ENCODE data around the gene PAX6. TPM values are rescaled to one million over a fixed set of nuclear protein-coding genes. Genes with fewer than 3 reads are reported as not detected.
A peak's percentile ranks its signal among the peaks of the same experiment; 100 is the strongest.

PAX6 gene
- total RNA-seq, 2 donors from 2014 or later, result 1.1 to 1.6 TPM

DNA sequence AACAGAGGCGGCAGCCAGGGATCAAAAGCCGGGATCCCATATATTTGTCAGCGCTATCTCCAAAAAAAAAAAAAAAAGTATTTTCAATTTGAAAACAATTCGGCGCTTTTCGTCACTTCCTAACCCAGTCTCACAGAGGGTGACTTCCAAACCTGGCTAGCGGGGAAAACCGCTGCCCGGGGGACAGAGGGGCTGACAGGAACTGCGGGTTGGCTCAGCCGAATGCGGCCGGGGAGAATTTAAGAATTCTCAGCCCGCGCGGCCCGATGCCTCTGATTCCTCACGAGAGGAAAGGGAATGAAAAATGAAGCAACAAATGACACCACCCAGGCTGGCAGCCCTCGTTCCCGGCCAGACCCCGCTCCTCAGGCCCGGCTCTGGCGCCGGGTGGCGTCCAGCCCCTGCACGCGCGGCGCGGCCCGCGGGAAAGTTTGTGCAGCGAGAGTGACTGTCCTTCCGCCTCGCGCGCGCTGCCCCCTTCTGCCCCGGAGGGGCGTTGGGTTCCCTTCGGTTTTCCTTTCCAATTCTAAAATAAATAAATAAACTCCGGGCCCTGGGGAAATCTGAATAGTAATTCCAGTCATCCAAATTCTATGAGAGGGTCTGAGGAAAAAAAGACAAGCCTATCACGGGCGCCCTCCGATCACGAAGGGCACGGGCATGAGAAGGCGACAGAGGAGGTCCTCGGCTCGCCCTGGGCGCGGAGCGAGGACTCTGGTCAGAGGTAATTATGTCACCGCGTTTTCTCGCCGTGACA is 4.8 kb upstream of the PAX6 start:
- no peak for DNase-seq
- Histone ChIP-seq H3K9ac (ENCODE audit: low read depth in 2 of 2, low read length in 2 of 2) (no peak overlapping the region), H3K4me3 (peak overlapping the region; percentile 14), H3K27ac (no peak overlapping the region), H3K36me3 (no peaks in the 10 kb centered on the region), H3K27me3 (peaks cover 96% of the 10 kb centered on the region), H3K4me1 (peaks cover 33% of the 10 kb centered on the region), H3K9me3 (no peaks in the 10 kb centered on the region)
- TF ChIP-seq, protein P1, sequence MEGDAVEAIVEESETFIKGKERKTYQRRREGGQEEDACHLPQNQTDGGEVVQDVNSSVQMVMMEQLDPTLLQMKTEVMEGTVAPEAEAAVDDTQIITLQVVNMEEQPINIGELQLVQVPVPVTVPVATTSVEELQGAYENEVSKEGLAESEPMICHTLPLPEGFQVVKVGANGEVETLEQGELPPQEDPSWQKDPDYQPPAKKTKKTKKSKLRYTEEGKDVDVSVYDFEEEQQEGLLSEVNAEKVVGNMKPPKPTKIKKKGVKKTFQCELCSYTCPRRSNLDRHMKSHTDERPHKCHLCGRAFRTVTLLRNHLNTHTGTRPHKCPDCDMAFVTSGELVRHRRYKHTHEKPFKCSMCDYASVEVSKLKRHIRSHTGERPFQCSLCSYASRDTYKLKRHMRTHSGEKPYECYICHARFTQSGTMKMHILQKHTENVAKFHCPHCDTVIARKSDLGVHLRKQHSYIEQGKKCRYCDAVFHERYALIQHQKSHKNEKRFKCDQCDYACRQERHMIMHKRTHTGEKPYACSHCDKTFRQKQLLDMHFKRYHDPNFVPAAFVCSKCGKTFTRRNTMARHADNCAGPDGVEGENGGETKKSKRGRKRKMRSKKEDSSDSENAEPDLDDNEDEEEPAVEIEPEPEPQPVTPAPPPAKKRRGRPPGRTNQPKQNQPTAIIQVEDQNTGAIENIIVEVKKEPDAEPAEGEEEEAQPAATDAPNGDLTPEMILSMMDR (IDR thresholded peaks at IDR 0.05), result no peak
- intact Hi-C loops (cut with DNase I), result no loop called here

DNA sequence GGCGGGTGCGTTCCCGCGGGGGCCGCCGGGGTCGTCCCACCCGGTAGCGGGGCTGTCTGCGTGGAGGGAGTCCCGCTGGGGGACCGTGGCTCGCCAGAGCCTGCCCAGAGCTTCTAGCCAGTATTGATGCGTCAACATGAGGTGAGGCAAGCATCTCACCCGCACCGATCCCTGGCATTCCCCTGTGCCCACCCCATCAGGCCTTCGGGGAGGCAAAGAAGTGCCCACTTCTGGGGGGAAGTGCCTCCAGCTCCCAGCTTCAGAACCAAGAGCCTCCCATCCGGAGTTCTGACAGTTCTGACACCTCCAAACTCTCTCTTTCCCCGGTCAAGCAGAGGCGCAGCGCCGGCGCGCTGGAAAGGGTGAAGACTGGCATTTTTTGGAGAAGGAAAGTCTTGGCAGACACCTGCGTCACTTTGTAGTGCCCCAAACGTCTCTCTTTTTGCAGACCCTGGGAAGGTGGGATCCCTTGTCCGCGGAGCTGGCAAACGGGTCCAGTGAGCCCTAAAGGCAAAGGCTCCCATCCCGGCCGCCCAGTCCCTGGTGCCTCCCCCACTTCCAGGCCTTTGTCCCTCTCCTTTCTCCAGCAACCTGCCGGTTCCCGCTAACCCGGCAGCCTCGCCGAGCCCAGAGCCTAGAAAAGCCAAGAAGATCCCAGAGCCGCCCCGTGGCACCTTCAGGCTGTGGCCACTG is 3.2 kb upstream of the PAX6 start:
- peaks cover 96% of the 10 kb centered on the region for H3K27me3 ChIP-seq
- no peak for DNase-seq
- no peaks in the 10 kb centered on the region for H3K36me3 ChIP-seq
- peaks cover 46% of the 10 kb centered on the region for H3K4me1 ChIP-seq
- H3K9ac ChIP-seq (ENCODE audit: low read depth in 2 of 2, low read length in 2 of 2), result no peak overlapping the region
- H3K27ac ChIP-seq, result no peak overlapping the region
- no peaks in the 10 kb centered on the region for H3K9me3 ChIP-seq
- intact Hi-C loops (cut with DNase I), result no loop called here
- H3K4me3 ChIP-seq, result no peak overlapping the region
- TF ChIP-seq, protein P1 (IDR thresholded peaks at IDR 0.05), result no peak

DNA sequence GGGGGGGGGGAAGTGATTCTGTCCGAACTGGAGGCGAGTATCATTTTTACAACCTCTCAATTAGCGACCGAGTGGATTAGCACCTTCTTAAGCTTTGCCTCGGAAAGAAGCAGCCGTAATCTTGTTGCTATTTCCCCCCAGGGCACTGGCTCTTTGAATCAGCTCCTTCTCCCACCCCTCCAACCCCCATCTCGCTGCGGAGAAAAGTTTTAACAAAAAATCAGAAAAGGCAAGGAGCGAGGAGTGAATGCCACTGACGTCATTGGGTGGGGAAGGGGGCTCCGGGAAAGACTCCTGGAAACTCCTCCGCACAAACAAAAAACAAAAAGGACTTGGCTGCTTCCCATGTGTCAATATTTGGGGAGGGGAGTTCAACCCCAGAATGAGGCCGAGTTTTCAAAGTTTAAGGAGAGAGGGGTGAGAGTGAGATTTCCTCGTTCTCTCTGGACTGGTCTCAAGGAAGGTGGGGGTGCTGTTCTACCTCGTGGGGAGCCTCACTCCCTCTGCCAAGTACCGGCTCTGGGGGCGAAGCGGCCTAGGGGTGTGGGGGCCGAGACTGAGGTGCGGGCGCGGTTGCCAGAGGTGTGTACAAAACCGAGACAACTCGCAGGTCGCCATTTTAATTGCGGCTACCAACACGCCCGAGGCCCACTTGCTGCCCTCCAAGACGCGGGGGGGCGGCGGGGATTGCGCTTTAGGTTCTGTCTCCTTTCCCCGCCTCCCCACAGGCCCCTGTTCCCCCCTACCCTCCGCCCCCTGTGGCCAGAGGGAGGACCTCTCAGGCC is 2.5 kb upstream of the PAX6 start:
- no peak for DNase-seq
- Histone ChIP-seq H3K4me1 (peaks cover 46% of the 10 kb centered on the region), H3K27ac (no peak overlapping the region), H3K36me3 (no peaks in the 10 kb centered on the region), H3K9ac (ENCODE audit: low read depth in 2 of 2, low read length in 2 of 2) (no peak overlapping the region), H3K27me3 (peaks cover 97% of the 10 kb centered on the region), H3K9me3 (no peaks in the 10 kb centered on the region), H3K4me3 (no peak overlapping the region)
- TF ChIP-seq, protein P1 (IDR thresholded peaks at IDR 0.05), result no peak
- intact Hi-C loops (cut with DNase I), result no loop called here

DNA sequence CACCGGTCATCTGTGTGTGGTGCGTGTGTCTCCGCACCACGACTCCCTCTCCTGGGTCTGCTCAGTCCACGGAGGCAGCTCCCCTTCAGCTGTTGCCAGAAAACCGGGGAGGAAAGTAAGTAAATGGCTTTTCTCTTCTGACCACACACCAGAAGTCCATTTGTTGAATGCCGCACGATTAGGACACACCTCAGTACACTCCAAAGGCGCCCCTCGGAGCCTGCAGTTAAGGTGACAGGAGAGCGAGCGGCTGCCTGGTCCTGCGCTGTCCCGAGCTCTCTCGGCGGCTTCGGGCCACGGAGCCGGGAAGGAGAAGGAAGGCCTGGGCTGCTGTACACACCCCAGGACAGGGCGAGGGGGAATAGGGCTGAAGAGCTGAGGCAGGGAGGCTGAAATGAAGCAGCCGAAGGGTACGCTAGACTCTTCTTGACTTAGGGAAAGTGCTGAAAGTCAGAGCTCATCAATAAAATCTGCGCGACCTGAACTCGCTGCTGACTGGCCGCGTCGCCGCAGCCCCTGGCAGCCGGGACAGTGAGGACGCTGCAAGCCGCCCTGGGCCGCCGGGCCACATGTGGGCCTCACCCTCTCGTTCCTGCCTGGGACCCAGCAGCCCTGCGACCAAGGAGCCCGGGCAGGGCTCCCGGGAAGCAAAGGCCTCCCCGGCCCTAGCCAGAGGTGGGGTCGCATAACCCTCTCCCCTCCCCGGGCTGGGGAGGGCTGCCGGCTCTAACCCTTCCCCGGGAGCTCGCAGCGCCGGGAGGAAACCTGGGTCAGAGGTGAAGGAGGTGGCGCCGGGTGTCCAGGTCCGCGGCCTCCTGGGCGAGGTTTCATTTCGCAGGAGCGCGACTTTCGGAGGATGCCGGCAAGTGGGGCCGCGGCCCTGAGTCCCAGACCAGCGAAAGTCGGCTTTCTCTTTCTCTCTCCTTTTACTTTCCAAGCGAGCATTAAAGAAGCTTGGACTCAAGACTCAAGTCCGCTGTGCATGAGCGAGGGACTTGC is 1.6 kb upstream of the PAX6 start:
- TF ChIP-seq, protein P1 (IDR thresholded peaks at IDR 0.05), result no peak
- Histone ChIP-seq H3K27ac (no peak overlapping the region), H3K9ac (ENCODE audit: low read depth in 2 of 2, low read length in 2 of 2) (no peak overlapping the region), H3K27me3 (peaks cover 97% of the 10 kb centered on the region), H3K4me3 (peak overlapping the region; percentile 37), H3K36me3 (no peaks in the 10 kb centered on the region), H3K9me3 (no peaks in the 10 kb centered on the region), H3K4me1 (peaks cover 43% of the 10 kb centered on the region)
- DNase-seq, result no peak
- intact Hi-C loops (cut with DNase I), result no loop called here
